Activated CD4-positive, alpha-beta T cell treated with anti-CD3 and anti-CD28 coated beads, Interleukin-2, amount 10 ng/mL, durations not matched to agents 7 days and 5 days (primary cell): ENCODE results near the gene FGA. TPM values are rescaled to one million over a fixed set of nuclear protein-coding genes. Genes with fewer than 3 reads are reported as not detected.

Source experiments
- total RNA-seq, 2 experiments: library from RNA; stranded (reverse); gene quantifications; one replicate each; pipeline ENCODE4 v1.2.3, GENCODE V29; 2021

FGA gene
- total RNA-seq, 2 experiments from 2014 or later: not detected

Other genes with a start within 250 kb of the FGA start
- not detected for gene DCHS2, start 98.9 kb downstream of the FGA start, total RNA-seq
- 10 to 100 TPM; 82.3 to 94.6 TPM for gene PLRG1, start 40.3 kb downstream of the FGA start, total RNA-seq
- gene FGB, start 27.7 kb downstream of the FGA start, total RNA-seq: not detected
- not detected for gene FGG, start 21.9 kb upstream of the FGA start, total RNA-seq
- gene LRAT, start 153.3 kb upstream of the FGA start, total RNA-seq: not detected
- not detected for gene RBM46, start 190.5 kb upstream of the FGA start, total RNA-seq